ENCODE measurements around the gene VPS41.
A peak's percentile ranks its signal among the peaks of the same experiment; 100 is the strongest.

Gene VPS41

GRCh38 chr7:38905056-38905759, 3.8 kb downstream of the VPS41 start:
- DNase-seq (ENCODE audit: low read depth in 2 of 2), result no peak

- DNase-seq (ENCODE audit: low read depth in 2 of 2), result no peak
Observed at GRCh38 chr7:38903057-38903456, 5.9 kb downstream of the VPS41 start.

- DNase-seq (ENCODE audit: low read depth in 2 of 2), result no peak
Observed at GRCh38 chr7:38902449-38902848, 6.5 kb downstream of the VPS41 start.

- no peak for DNase-seq (ENCODE audit: low read depth in 2 of 2)
Observed at GRCh38 chr7:38893061-38893460, 15.9 kb downstream of the VPS41 start.

- no peak for DNase-seq (ENCODE audit: low read depth in 2 of 2)
Observed at GRCh38 chr7:38890597-38890996, 18.4 kb downstream of the VPS41 start.

GRCh38 chr7:38889872-38890432, 19.0 kb downstream of the VPS41 start:
- no peak for DNase-seq (ENCODE audit: low read depth in 2 of 2)

GRCh38 chr7:38889079-38889478, 19.9 kb downstream of the VPS41 start:
- DNase-seq (ENCODE audit: low read depth in 2 of 2), result no peak

- no peak for DNase-seq (ENCODE audit: low read depth in 2 of 2)
Observed at GRCh38 chr7:38886265-38886664, 22.7 kb downstream of the VPS41 start.

- no peak for DNase-seq (ENCODE audit: low read depth in 2 of 2)
Observed at GRCh38 chr7:38883706-38884105, 25.3 kb downstream of the VPS41 start.

GRCh38 chr7:38881947-38882684, 26.9 kb downstream of the VPS41 start:
- peak in 1 of 2 donors; percentile 3 for DNase-seq (ENCODE audit: low read depth in 2 of 2)

- DNase-seq (ENCODE audit: low read depth in 2 of 2), result no peak
Observed at GRCh38 chr7:38881015-38881414, 28.0 kb downstream of the VPS41 start.

- DNase-seq (ENCODE audit: low read depth in 2 of 2), result no peak
Observed at GRCh38 chr7:38880454-38880853, 28.5 kb downstream of the VPS41 start.

- DNase-seq (ENCODE audit: low read depth in 2 of 2), result no peak
Observed at GRCh38 chr7:38880035-38880434, 29.0 kb downstream of the VPS41 start.

- DNase-seq (ENCODE audit: low read depth in 2 of 2), result no peak
Observed at GRCh38 chr7:38878694-38879457, 30.1 kb downstream of the VPS41 start.

GRCh38 chr7:38873433-38873832, 35.6 kb downstream of the VPS41 start:
- no peak for DNase-seq (ENCODE audit: low read depth in 2 of 2)

- no peak for DNase-seq (ENCODE audit: low read depth in 2 of 2)
Observed at GRCh38 chr7:38872202-38872601, 36.8 kb downstream of the VPS41 start.

- DNase-seq (ENCODE audit: low read depth in 2 of 2), result no peak
Observed at GRCh38 chr7:38870147-38870546, 38.8 kb downstream of the VPS41 start.

GRCh38 chr7:38863601-38864291, 45.2 kb downstream of the VPS41 start:
- no peak for DNase-seq (ENCODE audit: low read depth in 2 of 2)

- DNase-seq (ENCODE audit: low read depth in 2 of 2), result no peak
Observed at GRCh38 chr7:38862666-38863065, 46.3 kb downstream of the VPS41 start.

GRCh38 chr7:38858259-38858884, 50.6 kb downstream of the VPS41 start:
- no peak for DNase-seq (ENCODE audit: low read depth in 2 of 2)

- DNase-seq (ENCODE audit: low read depth in 2 of 2), result no peak
Observed at GRCh38 chr7:38855867-38856266, 53.1 kb downstream of the VPS41 start.

All from stimulated activated CD4-positive, alpha-beta T cell treated with anti-CD3 and anti-CD28 coated beads, Interleukin-15, amount 100 ng/mL, for 48 hours (primary cell).